ENCODE data around the gene SDR39U1.
"Not testable (repeated sequence)": the region's sequence is repeated elsewhere in the genome, so short reads cannot be mapped to it uniquely, and the experiment has no call there.

The SDR39U1 gene, protein sequence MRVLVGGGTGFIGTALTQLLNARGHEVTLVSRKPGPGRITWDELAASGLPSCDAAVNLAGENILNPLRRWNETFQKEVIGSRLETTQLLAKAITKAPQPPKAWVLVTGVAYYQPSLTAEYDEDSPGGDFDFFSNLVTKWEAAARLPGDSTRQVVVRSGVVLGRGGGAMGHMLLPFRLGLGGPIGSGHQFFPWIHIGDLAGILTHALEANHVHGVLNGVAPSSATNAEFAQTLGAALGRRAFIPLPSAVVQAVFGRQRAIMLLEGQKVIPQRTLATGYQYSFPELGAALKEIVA

DNA sequence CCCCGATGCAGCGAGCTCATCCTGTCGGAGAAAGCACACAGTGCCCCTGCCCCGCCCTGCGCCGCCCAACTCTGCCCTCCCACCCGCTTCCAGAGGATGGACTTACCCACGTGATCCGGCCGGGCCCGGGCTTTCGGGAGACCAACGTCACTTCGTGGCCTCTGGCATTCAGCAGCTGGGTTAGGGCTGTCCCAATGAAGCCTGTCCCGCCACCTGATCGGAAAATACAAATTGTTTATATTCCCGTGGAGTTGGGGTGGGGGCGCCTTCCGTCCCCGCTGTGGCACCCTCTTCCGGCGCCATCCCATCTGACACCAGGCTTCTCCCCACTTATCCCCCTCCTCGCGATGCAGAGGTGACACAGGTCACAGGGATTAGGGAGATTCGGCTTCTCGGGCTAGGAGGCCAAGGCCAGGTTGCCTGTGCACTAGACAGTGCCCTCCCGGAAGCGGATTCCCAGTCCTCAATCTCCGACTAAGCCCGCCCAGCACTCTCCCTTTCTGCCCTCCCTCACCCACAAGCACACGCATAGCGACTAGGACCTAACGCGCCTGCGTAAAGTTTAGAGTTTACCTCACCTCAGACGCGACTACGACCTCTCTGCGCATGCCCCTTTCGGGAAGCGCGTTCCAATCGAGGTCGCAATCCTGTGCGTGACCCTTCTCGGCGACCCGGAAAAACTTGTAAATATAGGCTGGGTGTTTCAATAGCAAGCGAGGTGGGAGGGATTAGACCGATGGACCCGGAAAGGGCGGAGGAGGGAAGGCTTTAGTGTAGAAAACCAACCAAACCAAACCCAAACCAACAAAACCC is at the start of gene SDR39U1:
TSS of gene SDR39U1 (minus strand) at position 537 of the 813 bp plus-strand sequence. CDS start at position 530, 7 bp downstream.
- DNase-seq = peak; percentile 99
- no peak for TF ChIP-seq GATA1 (IDR thresholded peaks at IDR 0.05; ENCODE audit: low read depth, low read length)
- peak; percentile 94 for TF ChIP-seq POLR2A (IDR thresholded peaks at IDR 0.05; ENCODE audit: low read length)

GRCh38 chr14:24491586-24492408 is 49.2 kb upstream of the SDR39U1 start:
- not testable (repeated sequence) for DNase-seq

DNA sequence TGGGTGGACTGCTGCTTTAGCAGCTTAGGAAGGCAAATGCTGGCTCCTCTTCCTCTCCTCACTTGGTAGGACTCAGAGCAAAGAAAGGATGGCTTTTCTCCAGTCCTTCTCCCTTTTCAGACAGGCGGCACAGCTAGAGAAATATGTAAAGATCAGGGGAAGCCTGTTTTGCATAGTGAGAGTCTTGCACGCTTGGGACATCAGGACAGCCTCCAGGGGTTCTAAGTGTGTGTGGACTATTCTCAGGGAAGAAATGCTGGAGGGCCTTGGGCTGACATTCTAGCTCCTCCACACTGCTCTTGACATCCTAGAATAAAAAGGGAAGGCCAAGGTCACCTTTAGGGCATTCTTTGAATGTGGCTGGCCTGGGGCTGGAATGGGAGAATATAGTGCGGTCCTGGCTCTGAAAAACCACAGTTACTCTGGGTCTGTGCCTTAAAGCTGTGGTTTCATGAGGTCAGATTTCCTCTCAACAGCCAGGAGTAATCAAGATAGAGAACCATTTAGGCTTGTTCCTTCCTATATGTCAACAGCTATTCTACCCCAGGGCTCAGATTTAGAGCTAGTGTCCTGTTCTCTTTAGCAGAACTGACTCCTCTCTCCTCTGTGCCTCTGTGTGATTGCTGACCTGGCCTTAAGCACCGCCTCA is 41.2 kb upstream of the SDR39U1 start:
- no peak for DNase-seq
- TF ChIP-seq POLR2A (IDR thresholded peaks at IDR 0.05; ENCODE audit: low read length) (no peak), GATA1 (IDR thresholded peaks at IDR 0.05; ENCODE audit: low read depth, low read length) (no peak)

DNA sequence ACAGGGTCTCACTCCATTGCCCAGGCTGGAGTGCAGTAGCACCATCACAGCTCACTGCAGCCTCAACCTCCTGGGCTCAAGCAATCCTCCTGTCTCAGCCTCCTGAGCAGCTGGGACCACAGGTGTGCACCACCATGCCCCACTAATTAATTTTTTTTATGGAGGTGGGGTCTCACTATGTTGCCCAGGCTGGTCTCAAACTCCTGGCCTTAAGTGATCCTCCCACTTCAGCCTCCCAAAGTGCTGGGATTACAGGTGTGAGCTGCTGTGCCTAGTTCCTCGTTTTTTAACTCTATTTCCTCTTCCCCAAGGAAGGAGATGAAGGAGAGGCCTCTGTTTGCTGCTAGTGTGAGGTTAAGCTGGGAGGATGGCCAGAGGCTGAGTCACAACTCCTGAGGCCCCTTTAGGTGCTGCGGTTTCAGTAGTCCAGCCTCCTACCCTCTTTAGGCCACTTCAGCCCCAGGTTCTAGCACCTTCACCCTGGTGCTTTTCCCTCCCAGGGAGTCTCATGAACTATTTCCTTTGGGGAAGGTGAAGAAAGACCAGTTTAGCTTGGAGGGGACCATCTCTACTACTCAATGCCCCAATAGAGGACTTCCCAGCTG is 40.2 kb upstream of the SDR39U1 start:
- not testable (repeated sequence) for DNase-seq

- DNase-seq = peak; percentile 32 to 44
Measured at GRCh38 chr14:24481622-24482324, 39.2 kb upstream of the SDR39U1 start.

DNA sequence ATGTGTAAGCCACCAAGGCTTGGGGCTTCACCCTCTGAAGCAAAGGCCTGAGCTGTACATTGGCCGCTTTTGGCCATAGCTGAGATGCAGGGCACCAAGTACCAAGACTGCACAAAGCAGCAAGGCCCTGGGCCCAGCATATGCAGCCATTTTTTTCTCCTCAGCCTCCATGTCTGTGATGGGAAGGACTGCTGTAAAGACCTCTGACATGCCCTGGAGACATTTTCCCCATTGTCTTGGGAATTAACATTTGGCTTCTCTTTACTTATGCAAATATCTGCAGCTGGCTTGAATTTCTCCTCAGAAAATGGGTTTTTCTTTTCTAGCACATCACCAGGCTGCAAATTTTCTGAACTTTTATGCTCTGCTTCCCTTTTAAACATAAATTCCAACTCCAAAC is 37.4 kb upstream of the SDR39U1 start:
- not testable (repeated sequence) for DNase-seq

More at GRCh38 chr14:24481622-24482324, 39.2 kb upstream of the SDR39U1 start:
- no peak for TF ChIP-seq POLR2A (IDR thresholded peaks at IDR 0.05; ENCODE audit: low read length)
- TF ChIP-seq GATA1 (IDR thresholded peaks at IDR 0.05; ENCODE audit: low read depth, low read length) = no peak

DNA sequence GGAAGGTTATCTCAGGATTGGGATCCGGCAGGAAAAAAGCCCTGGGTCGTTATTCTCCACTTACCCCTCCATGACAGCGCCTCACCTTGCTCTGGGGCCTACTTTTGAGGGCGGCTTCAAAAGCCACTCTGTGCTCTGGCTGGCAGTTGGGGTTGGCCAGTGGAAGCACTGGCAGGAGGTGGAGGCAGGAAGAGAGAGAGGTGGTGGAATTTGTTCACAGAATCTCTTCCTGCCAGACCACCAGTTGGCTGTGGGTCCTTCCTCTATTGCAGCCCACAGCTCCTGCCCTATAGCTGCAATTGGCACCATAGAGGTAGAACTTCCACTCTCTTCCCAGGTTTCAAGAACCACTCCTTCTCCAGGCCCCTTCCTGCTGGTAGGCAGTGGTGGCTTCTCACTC is 32.7 kb upstream of the SDR39U1 start:
- TF ChIP-seq POLR2A (IDR thresholded peaks at IDR 0.05; ENCODE audit: low read length) (no peak), GATA1 (IDR thresholded peaks at IDR 0.05; ENCODE audit: low read depth, low read length) (no peak)
- no peak for DNase-seq

- TF ChIP-seq GATA1 (IDR thresholded peaks at IDR 0.05; ENCODE audit: low read depth, low read length) (no peak), POLR2A (IDR thresholded peaks at IDR 0.05; ENCODE audit: low read length) (no peak)
Measured at GRCh38 chr14:24473211-24473610, 30.6 kb upstream of the SDR39U1 start.

DNA sequence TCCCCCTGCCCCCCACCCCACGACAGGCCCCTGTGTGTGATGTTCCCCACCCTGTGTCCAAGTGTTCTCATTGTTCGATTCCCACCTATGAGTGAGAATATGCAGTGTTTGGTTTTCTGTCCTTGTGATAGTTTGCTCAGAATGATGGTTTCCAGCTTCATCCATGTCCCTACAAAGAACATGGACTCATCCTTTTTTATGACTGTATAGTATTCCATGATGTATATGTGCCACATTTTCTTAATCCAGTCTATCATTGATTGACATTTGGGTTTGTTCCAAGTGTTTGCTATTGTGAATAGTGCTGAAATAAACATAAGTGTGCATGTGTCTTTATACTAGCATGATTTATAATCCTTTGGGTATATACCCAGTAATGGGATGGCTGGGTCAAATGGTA is 27.9 kb upstream of the SDR39U1 start:
- DNase-seq = not testable (repeated sequence)

More at GRCh38 chr14:24473211-24473610, 30.6 kb upstream of the SDR39U1 start:
- DNase-seq = no peak

GRCh38 chr14:24465805-24466204 is 23.2 kb upstream of the SDR39U1 start:
- TF ChIP-seq POLR2A (IDR thresholded peaks at IDR 0.05; ENCODE audit: low read length) = no peak
- no peak for TF ChIP-seq GATA1 (IDR thresholded peaks at IDR 0.05; ENCODE audit: low read depth, low read length)
- DNase-seq = no peak

- DNase-seq = no peak
- no peak for TF ChIP-seq POLR2A (IDR thresholded peaks at IDR 0.05; ENCODE audit: low read length)
- TF ChIP-seq GATA1 (IDR thresholded peaks at IDR 0.05; ENCODE audit: low read depth, low read length) = no peak
Measured at GRCh38 chr14:24465368-24465767, 22.8 kb upstream of the SDR39U1 start.

GRCh38 chr14:24463884-24464785 is 21.6 kb upstream of the SDR39U1 start:
- DNase-seq = no peak

More at GRCh38 chr14:24463884-24464785, 21.6 kb upstream of the SDR39U1 start:
- TF ChIP-seq POLR2A (IDR thresholded peaks at IDR 0.05; ENCODE audit: low read length) (no peak), GATA1 (IDR thresholded peaks at IDR 0.05; ENCODE audit: low read depth, low read length) (no peak)
